Smooth muscle cell (in vitro differentiated cells): ENCODE measurements around the gene WNT7A. TPM values are rescaled to one million over a fixed set of nuclear protein-coding genes. Genes with fewer than 3 reads are reported as not detected.

Experiments used
- DNase-seq: peaks from one replicate; lab custom pipeline; 2025; ENCODE audit not compliant: unreplicated experiment; lab: John Stamatoyannopoulos, UW
- H2AFZ ChIP-seq: fragments of 200-600 bp; sonication (generic); 2 replicates; pipeline ENCODE4 v1.6.0; 2016; ENCODE audit warnings: antibody characterized with exemption, low read depth, mild to moderate bottlenecking
- H3F3A ChIP-seq: fragments of 200-600 bp; sonication (generic); 2 replicates; pipeline ENCODE4 v1.6.0; 2017; ENCODE audit warnings: antibody characterized with exemption, low read depth
- H3K27ac ChIP-seq: fragments of 200-600 bp; sonication (generic); 2 replicates; pipeline ENCODE4 v1.5.1; 2016; ENCODE audit warnings: low read depth, mild to moderate bottlenecking
- H3K27me3 ChIP-seq: fragments of 200-600 bp; sonication (generic); 2 replicates; pipeline ENCODE4 v1.6.1; 2016; ENCODE audit warnings: low read depth, mild to moderate bottlenecking
- H3K36me3 ChIP-seq: fragments of 200-600 bp; sonication (generic); 2 replicates; pipeline ENCODE4 v1.5.1; 2016; ENCODE audit warnings: low read depth
- H3K4me1 ChIP-seq: fragments of 200-600 bp; sonication (generic); 2 replicates; pipeline ENCODE4 v1.5.1; 2016; ENCODE audit warnings: low read depth
- H3K4me2 ChIP-seq: fragments of 200-600 bp; sonication (generic); 2 replicates; pipeline ENCODE4 v1.6.0; 2016; ENCODE audit warnings: mild to moderate bottlenecking
- H3K4me3 ChIP-seq: fragments of 200-600 bp; sonication (generic); 2 replicates; pipeline ENCODE4 v1.5.1; 2016; ENCODE audit warnings: mild to moderate bottlenecking
- H3K79me2 ChIP-seq: fragments of 200-600 bp; sonication (generic); 2 replicates; pipeline ENCODE4 v1.6.0; 2016; ENCODE audit warnings: low read depth, mild to moderate bottlenecking
- H3K9ac ChIP-seq: fragments of 200-600 bp; sonication (generic); 2 replicates; pipeline ENCODE4 v1.6.0; 2016; ENCODE audit warnings: low read depth
- H3K9me3 ChIP-seq: fragments of 200-600 bp; sonication (generic); replicated peaks from 2 replicates; pipeline ENCODE4 v1.5.1; 2016; ENCODE audit warnings: low read depth
- H4K20me1 ChIP-seq: fragments of 200-600 bp; sonication (generic); 2 replicates; pipeline ENCODE4 v1.6.0; 2016; ENCODE audit warnings: low read depth
- CTCF ChIP-seq: fragments of 200-600 bp; sonication (generic); IDR thresholded peaks from 2 replicates; pipeline ENCODE4 v1.5.1; 2017; ENCODE audit warnings: borderline replicate concordance, mild to moderate bottlenecking, antibody characterized with exemption; ENCODE audit not compliant: insufficient read depth, poor library complexity, severe bottlenecking
- WGBS: methylation state at CpG from one replicate; pipeline ENCODE4 v1.1.7; 2016; ENCODE audit warnings: low lambda C conversion rate; 5-methylcytosine and 5-hydroxymethylcytosine counted together
- polyA plus RNA-seq: library from polyadenylated mRNA; unstranded; fragments of >200 nt; fragmentation: Nextera tagmentation; extraction: Ambion mirVana; gene quantifications from 2 replicates; pipeline ENCODE4 v1.2.1, GENCODE V29; 2016
- total RNA-seq: library from RNA; depleted of rRNA; stranded (reverse); fragments of >200 nt; gene quantifications from 2 replicates; pipeline ENCODE4 v1.2.3, GENCODE V29; 2014

The WNT7A gene
- total and polyA plus RNA-seq, 2 experiments from 2014 or later, result 0.18 to 0.24 TPM

GRCh38 chr3:13790376-13791197 is 89.3 kb downstream of the WNT7A start:
- Histone ChIP-seq H2AFZ (no peak overlapping the region), H3K9ac (no peak overlapping the region), H3K27ac (no peak overlapping the region), H3K4me3 (no peak overlapping the region), H3F3A (no peaks in the 10 kb centered on the region), H3K4me2 (no peak overlapping the region), H3K9me3 (no peaks in the 10 kb centered on the region), H4K20me1 (no peaks in the 10 kb centered on the region), H3K4me1 (peaks cover 8% of the 10 kb centered on the region), H3K79me2 (no peaks in the 10 kb centered on the region), H3K27me3 (no peaks in the 10 kb centered on the region), H3K36me3 (no peaks in the 10 kb centered on the region)
- no peak for TF ChIP-seq CTCF
- 88% methylated on average over 13 of the region's 13 CpGs for WGBS
- DNase-seq, result no peak

- DNase-seq, result no peak
- H4K20me1 ChIP-seq, result no peaks in the 10 kb centered on the region
- 88% methylated on average over 9 of the region's 9 CpGs for WGBS
- H3K27ac ChIP-seq, result no peak overlapping the region
- H3K27me3 ChIP-seq, result peaks cover 3% of the 10 kb centered on the region
- no peaks in the 10 kb centered on the region for H3K79me2 ChIP-seq
- no peak overlapping the region for H2AFZ ChIP-seq
- TF ChIP-seq CTCF, result no peak
- H3K4me2 ChIP-seq, result no peak overlapping the region
- no peaks in the 10 kb centered on the region for H3F3A ChIP-seq
- H3K9ac ChIP-seq, result no peak overlapping the region
- no peaks in the 10 kb centered on the region for H3K9me3 ChIP-seq
- no peaks in the 10 kb centered on the region for H3K36me3 ChIP-seq
- no peak overlapping the region for H3K4me3 ChIP-seq
- H3K4me1 ChIP-seq, result peaks cover 9% of the 10 kb centered on the region
Measured at GRCh38 chr3:13788522-13789424, 91.1 kb downstream of the WNT7A start.

DNA sequence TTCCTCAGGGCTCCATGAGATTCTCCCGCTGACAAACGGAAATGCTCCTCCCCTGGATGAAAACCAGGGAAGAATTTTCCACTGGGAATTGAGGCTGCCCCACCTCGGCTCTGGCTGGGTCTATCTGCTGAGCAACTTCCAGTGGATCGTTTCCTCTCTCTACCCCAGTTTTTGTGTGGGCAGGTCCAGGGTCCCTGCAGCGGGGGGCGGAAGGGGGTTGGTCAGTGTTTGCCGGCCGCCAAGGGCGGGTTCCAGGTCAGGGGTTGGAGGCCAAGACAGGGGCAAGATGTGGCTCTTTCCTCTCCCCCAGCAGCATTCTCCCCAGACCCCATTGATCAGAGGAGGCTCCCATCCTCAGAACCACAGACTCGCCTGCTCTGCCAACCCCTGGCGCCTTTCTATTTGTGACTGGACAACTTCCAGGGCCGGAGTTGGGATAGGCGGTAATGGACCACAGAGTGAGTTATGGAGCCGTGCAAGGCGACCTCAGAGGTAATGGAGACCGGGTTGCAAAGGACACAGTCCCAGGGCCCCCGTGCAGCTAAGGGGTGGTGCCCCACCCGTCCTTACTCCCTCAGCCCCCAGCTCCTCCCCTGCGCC is 92.2 kb downstream of the WNT7A start:
- DNase-seq, result no peak
- H3F3A ChIP-seq, result no peaks in the 10 kb centered on the region
- no peak for TF ChIP-seq CTCF
- H3K27ac ChIP-seq, result no peak overlapping the region
- H3K79me2 ChIP-seq, result no peaks in the 10 kb centered on the region
- no peak overlapping the region for H2AFZ ChIP-seq
- no peak overlapping the region for H3K9ac ChIP-seq
- H3K9me3 ChIP-seq, result no peaks in the 10 kb centered on the region
- H3K4me3 ChIP-seq, result no peak overlapping the region
- H4K20me1 ChIP-seq, result no peaks in the 10 kb centered on the region
- H3K4me1 ChIP-seq, result peaks cover 9% of the 10 kb centered on the region
- H3K4me2 ChIP-seq, result no peak overlapping the region
- peaks cover 3% of the 10 kb centered on the region for H3K27me3 ChIP-seq
- 81% methylated on average over 19 of the region's 19 CpGs for WGBS
- no peaks in the 10 kb centered on the region for H3K36me3 ChIP-seq
